HepG2 (cell line): ENCODE results near the gene PDE9A. TPM values are rescaled to one million over a fixed set of nuclear protein-coding genes. Genes with fewer than 3 reads are reported as not detected.

ENCODE experiments used
- ATAC-seq: fragments of 200-7000 bp; cut with Tn5 transposase; 3 replicates; pipeline ENCODE4 v1.9.1; 2020; ENCODE audit warnings: mild to moderate bottlenecking, moderate library complexity
- BruUV-seq: library from RNA; stranded (reverse); fragments of 400-500 nt; replicated peaks from 2 replicates; lab custom pipeline; 2021; lab: Mats Ljungman, UMichigan
- CTCF ChIA-PET: fragments of 300-600 bp; formaldehyde crosslinking; extraction: SDS; loops from one replicate; lab custom pipeline; 2021; ENCODE audit warnings: low total read pairs, inconsistent platforms, low intra/inter-chr PET ratio; lab: Yijun Ruan, JAX
- POLR2A ChIA-PET: fragments of 350-600 bp; sonication (Branson Sonifier 250); formaldehyde crosslinking; loops from one replicate; lab custom pipeline; 2020; ENCODE audit warnings: antibody characterized with exemption, inconsistent platforms; lab: Yijun Ruan, JAX
- DNase-seq: peaks from one replicate; pipeline ENCODE4 v3.0.0-alpha.2; 2015; ENCODE audit warnings: low spot score
- FAIRE-seq: peaks from 3 replicates; lab custom pipeline; 2011; peaks lifted over from hg19 to GRCh38; lab: Jason Lieb, UNC
- H2AFZ ChIP-seq: one replicate; pipeline ENCODE4 v1.6.1; 2011; ENCODE audit warnings: low read length, inconsistent platforms
- H3K27ac ChIP-seq: fragments of 300-600 bp; 3 replicates; pipeline ENCODE4 v1.8.0; 2011; ENCODE audit warnings: mixed run types, mild to moderate bottlenecking, mixed read lengths, low read length, inconsistent platforms; ENCODE audit not compliant: insufficient read depth; ENCODE audit errors: extremely low read length
- H3K27me3 ChIP-seq, 2 experiments: fragments of 200-600 bp in 1 of 2; 2 replicates in 1 of 2; 3 replicates in 1 of 2; pipeline versions ENCODE4 v1.6.0 to v1.8.0; 2011; ENCODE audit warnings: low read length in 2 of 2, mild to moderate bottlenecking in 2 of 2, moderate library complexity in 2 of 2, inconsistent platforms in 1 of 2; ENCODE audit not compliant: insufficient read depth in 2 of 2, control insufficient read depth in 1 of 2
- H3K36me3 ChIP-seq, 2 experiments: fragments of 200-600 bp in 1 of 2; replicated peaks in 1 of 2; 2 replicates in 1 of 2; 3 replicates in 1 of 2; pipeline versions ENCODE4 v1.5.1 to v1.8.0; 2011; ENCODE audit warnings: low read length in 2 of 2, inconsistent platforms in 1 of 2; ENCODE audit not compliant: insufficient read depth in 2 of 2, control insufficient read depth in 1 of 2
- H3K4me1 ChIP-seq: 2 replicates; pipeline ENCODE4 v1.5.1; 2012; ENCODE audit warnings: low read length, inconsistent platforms; ENCODE audit not compliant: insufficient read depth
- H3K4me2 ChIP-seq: 2 replicates; pipeline ENCODE4 v1.6.0; 2011; ENCODE audit warnings: low read depth, low read length, inconsistent platforms
- H3K4me3 ChIP-seq, 3 experiments: fragments of 200-600 bp in 1 of 3; sonication (generic), shearing (Covaris generic) in 1 of 3; replicated peaks in 1 of 3; 2 replicates each; pipeline ENCODE4 v1.5.1; 2011 to 2016; ENCODE audit warnings: low read length in 3 of 3, inconsistent platforms in 2 of 3, low read depth in 2 of 3, mild to moderate bottlenecking in 2 of 3, control low read depth in 1 of 3, mixed read lengths in 1 of 3; ENCODE audit not compliant: insufficient read depth in 1 of 3
- H3K79me2 ChIP-seq: one replicate; pipeline ENCODE4 v1.6.1; 2011; ENCODE audit warnings: low read length, inconsistent platforms; ENCODE audit not compliant: insufficient read depth
- H3K9ac ChIP-seq: 2 replicates; pipeline ENCODE4 v1.6.0; 2011; ENCODE audit warnings: mild to moderate bottlenecking, low read depth, low read length, inconsistent platforms; ENCODE audit not compliant: insufficient read depth
- H3K9me3 ChIP-seq: 2 replicates; pipeline ENCODE4 v1.5.1; 2012; ENCODE audit warnings: mild to moderate bottlenecking, low read length
- H4K20me1 ChIP-seq: 2 replicates; pipeline ENCODE4 v1.6.0; 2011; ENCODE audit warnings: inconsistent platforms, mild to moderate bottlenecking, low read length, moderate library complexity; ENCODE audit not compliant: insufficient read depth
- HBP1 ChIP-seq: IDR thresholded peaks from 2 replicates; pipeline ENCODE4 v1.6.1; 2016; ENCODE audit warnings: low read depth, control low read depth
- MAX ChIP-seq: IDR thresholded peaks from 2 replicates; pipeline ENCODE4 v1.6.1; 2012; ENCODE audit warnings: inconsistent platforms
- MIER2 ChIP-seq: IDR thresholded peaks from 2 replicates; pipeline ENCODE4 v1.6.1; 2016; ENCODE audit warnings: missing biosample characterization, missing genetic modification reagents
- ZGPAT ChIP-seq: IDR thresholded peaks from 2 replicates; pipeline ENCODE4 v1.6.1; 2016; ENCODE audit warnings: mild to moderate bottlenecking
- WGBS: methylation state at CpG from one replicate; pipeline ENCODE4 v1.1.6; 2017; ENCODE audit warnings: low lambda C conversion rate; 5-methylcytosine and 5-hydroxymethylcytosine counted together
- in situ Hi-C: cut with HindIII; loops from 2 replicates; pipeline ENCODE4 v1.10.0; 2017; ENCODE audit warnings: low pct_unique_long_range_greater_than_20kb; ENCODE audit not compliant: extremely low pct_ligation_motif_present
- intact Hi-C: fragments of 100-400 bp; cut with micrococcal nuclease; formaldehyde crosslinking; loops from one replicate; pipeline ENCODE4 v1.10.0; 2022; ENCODE audit not compliant: unreplicated experiment
- polyA plus RNA-seq, 8 experiments: library from polyadenylated mRNA; depleted of rRNA in 3 of 8; stranded (reverse) in 7 of 8; unstranded in 1 of 8; fragments of >200 nt; fragmentation: Illumina TruSeq in 4 of 8; extraction: Trizol in 4 of 8; gene quantifications; 2 replicates each; pipeline versions ENCODE4 v1.2.1 to v1.2.3, GENCODE V29; 2011 to 2016; ENCODE audit warnings: low read depth in 4 of 8, missing spikeins in 1 of 8, mixed read lengths in 1 of 8; ENCODE audit not compliant: insufficient read depth in 1 of 8
- total RNA-seq, 5 experiments: library from RNA; depleted of rRNA; stranded (reverse); fragments of >200 nt; fragmentation: Illumina TruSeq; extraction: Trizol; gene quantifications; 2 replicates each; pipeline ENCODE4 v1.2.3, GENCODE V29; 2016; ENCODE audit warnings: low read depth in 1 of 5

The PDE9A gene
- total and polyA plus RNA-seq, 2 of the 13 experiments (the other 11 are each of a cell fraction or from before 2014, with no cell fraction given), result 4.6 to 19.7 TPM

- no peak overlapping the region for H3K4me2 ChIP-seq
- WGBS, result 88% methylated on average over 15 of the region's 15 CpGs
- no peak for TF ChIP-seq MAX
- TF ChIP-seq ZGPAT (CRISPR knock-in tag), result no peak
- no peak for TF ChIP-seq HBP1 (CRISPR knock-in tag)
- no peak for TF ChIP-seq MIER2 (CRISPR knock-in tag)
- POLR2A ChIA-PET, result no interaction called here
- H4K20me1 ChIP-seq, result no peaks in the 10 kb centered on the region
- no peak for ATAC-seq
- no peak for DNase-seq
- no peaks in the 10 kb centered on the region for H3K27me3 ChIP-seq
- no peak overlapping the region for H3K27ac ChIP-seq
- H3K9ac ChIP-seq, result no peak overlapping the region
- no peaks in the 10 kb centered on the region for H3K9me3 ChIP-seq
- H3K36me3 ChIP-seq, result peaks cover 0 to 7% of the 10 kb centered on the region in 2 experiments; a peak in 2 of 5 replicates
- H3K79me2 ChIP-seq, result no peaks in the 10 kb centered on the region
- CTCF ChIA-PET, result no interaction called here
- H2AFZ ChIP-seq, result no peak overlapping the region
- intact Hi-C loops (no loop called here), in situ Hi-C loops (no loop called here)
- FAIRE-seq, result no peak
- no TSS peak for BruUV-seq
- H3K4me1 ChIP-seq, result no peaks in the 10 kb centered on the region
- H3K4me3 ChIP-seq, result no peak overlapping the region
Observed at GRCh38 chr21:42682661-42683210, 29.3 kb downstream of the PDE9A start.
